Measurements from ENCODE around the gene LARP4B.

LARP4B gene

GRCh38 chr10:828191-828590 is 103.3 kb downstream of the LARP4B start:
- DNase-seq (ENCODE audit: low read depth in 3 of 3): no peak

GRCh38 chr10:824946-825345 is 106.6 kb downstream of the LARP4B start:
- no peak for DNase-seq (ENCODE audit: low read depth in 3 of 3)

GRCh38 chr10:824497-824896 is 107.0 kb downstream of the LARP4B start:
- no peak for DNase-seq (ENCODE audit: low read depth in 3 of 3)

GRCh38 chr10:822661-823367 is 108.7 kb downstream of the LARP4B start:
- no peak for DNase-seq (ENCODE audit: low read depth in 3 of 3)

GRCh38 chr10:822197-822596 is 109.3 kb downstream of the LARP4B start:
- no peak for DNase-seq (ENCODE audit: low read depth in 3 of 3)

GRCh38 chr10:821322-821721 is 110.2 kb downstream of the LARP4B start:
- DNase-seq (ENCODE audit: low read depth in 3 of 3): no peak

GRCh38 chr10:819816-820215 is 111.7 kb downstream of the LARP4B start:
- no peak for DNase-seq (ENCODE audit: low read depth in 3 of 3)

GRCh38 chr10:819326-819725 is 112.2 kb downstream of the LARP4B start:
- no peak for DNase-seq (ENCODE audit: low read depth in 3 of 3)

GRCh38 chr10:818526-819220 is 112.8 kb downstream of the LARP4B start:
- no peak for DNase-seq (ENCODE audit: low read depth in 3 of 3)

GRCh38 chr10:818010-818409 is 113.5 kb downstream of the LARP4B start:
- DNase-seq (ENCODE audit: low read depth in 3 of 3): no peak

GRCh38 chr10:817371-817770 is 114.1 kb downstream of the LARP4B start:
- no peak for DNase-seq (ENCODE audit: low read depth in 3 of 3)

GRCh38 chr10:816958-817357 is 114.5 kb downstream of the LARP4B start:
- no peak for DNase-seq (ENCODE audit: low read depth in 3 of 3)

GRCh38 chr10:816091-816477 is 115.4 kb downstream of the LARP4B start:
- no peak for DNase-seq (ENCODE audit: low read depth in 3 of 3)

- no peak for DNase-seq (ENCODE audit: low read depth in 3 of 3)
These were observed 116.0 kb downstream of the LARP4B start for GRCh38 chr10:815338-816090.

GRCh38 chr10:814536-815302 is 116.8 kb downstream of the LARP4B start:
- DNase-seq (ENCODE audit: low read depth in 3 of 3): no peak

- no peak for DNase-seq (ENCODE audit: low read depth in 3 of 3)
These were observed 118.2 kb downstream of the LARP4B start for GRCh38 chr10:813286-813685.

GRCh38 chr10:812787-813186 is 118.7 kb downstream of the LARP4B start:
- no peak for DNase-seq (ENCODE audit: low read depth in 3 of 3)

- no peak for DNase-seq (ENCODE audit: low read depth in 3 of 3)
These were observed 119.9 kb downstream of the LARP4B start for GRCh38 chr10:811379-812175.

GRCh38 chr10:810351-810846 is 121.1 kb downstream of the LARP4B start:
- DNase-seq (ENCODE audit: low read depth in 3 of 3): no peak

- DNase-seq (ENCODE audit: low read depth in 3 of 3): no peak
These were observed 121.7 kb downstream of the LARP4B start for GRCh38 chr10:809671-810350.

Measured in stimulated activated CD4-positive, alpha-beta T cell treated with anti-CD3 and anti-CD28 coated beads, TNF-alpha, amount 100 ng/mL, for 48 hours (primary cell).